Measurements from ENCODE around the gene IPO4. TPM values are rescaled to one million over a fixed set of nuclear protein-coding genes. Genes with fewer than 3 reads are reported as not detected.

Gene IPO4
- total and polyA plus RNA-seq, 2 of the 4 experiments (the other 2 are of a cell fraction), result 37.6 to 39.4 TPM

GRCh38 chr14:24232645-24233537, 44.3 kb upstream of the IPO4 start, which contains the start of gene GMPR2:
TSS of gene GMPR2 (plus strand) at chr14:24232929. CDS start at chr14:24233254, 325 bp downstream.
- peak within 1 kb of the TSS; percentile 79 for H2BK15ac ChIP-seq (ENCODE audit: low read depth, low read length)
- peaks cover 16% of the 10 kb centered on the region for H3K9me1 ChIP-seq (ENCODE audit: insufficient read depth, low read length)
- peak within 1 kb of the TSS; percentile 91 for H3K9ac ChIP-seq (ENCODE audit: low read depth, low read length)
- peaks cover 47 to 84% of the 10 kb centered on the region in 2 experiments for H3K79me1 ChIP-seq (ENCODE audit: low read depth in 1 of 2, low read length in 2 of 2)
- CTCF ChIA-PET, result no interaction called here
- intact Hi-C loops (cut with micrococcal nuclease) (loop anchor here (1.0 kb wide), 1 partner anchor 17 kb away; the partner anchor contains the start of gene MDP1), in situ Hi-C loops (cut with MboI; ENCODE audit: low sequenced_read_pairs) (loop anchor here (10.0 kb wide), 1 partner anchor 202 kb away; no protein-coding TSS in a partner anchor), dilution Hi-C loops (cut with HindIII; ENCODE audit: low sequenced_read_pairs, unreplicated experiment) (no loop called here)
- H4K5ac ChIP-seq (ENCODE audit: low read depth, low read length), result peak within 1 kb of the TSS; percentile 92
- H3K4ac ChIP-seq (ENCODE audit: low read depth, low read length), result peak within 1 kb of the TSS; percentile 98
- peak within 1 kb of the TSS; percentile 99 for H2AK9ac ChIP-seq (replicated peaks; ENCODE audit: low read depth, low read length, poor library complexity)
- BruUV-seq (replicated peaks), result TSS peak; percentile 67
- H3K56ac ChIP-seq (ENCODE audit: extremely low read depth, insufficient read depth, low read length), result peak within 1 kb of the TSS; percentile 97
- H2BK20ac ChIP-seq (ENCODE audit: low read depth, low read length), result peak within 1 kb of the TSS; percentile 78; the same call in 1 of the 2 replicates
- peak within 1 kb of the TSS; percentile 100 for H2AFZ ChIP-seq (replicated peaks; ENCODE audit: low read length, poor library complexity)
- no peaks in the 10 kb centered on the region for H3K9me3 ChIP-seq (ENCODE audit: control insufficient read depth, insufficient read depth, low read length)
- peak within 1 kb of the TSS; percentile 91 for H3K27ac ChIP-seq (ENCODE audit: insufficient read depth, low read length)
- peak within 1 kb of the TSS; percentile 98 to 100 for H4K8ac ChIP-seq (ENCODE audit: low read depth in 2 of 2, low read length in 2 of 2)
- no peaks in the 10 kb centered on the region for H4K20me1 ChIP-seq (ENCODE audit: insufficient read depth, low read length)
- H3K4me1 ChIP-seq (ENCODE audit: control insufficient read depth, insufficient read depth, low read length), result peaks cover 8% of the 10 kb centered on the region
- H3K23ac ChIP-seq (ENCODE audit: low read depth, low read length), result peak within 1 kb of the TSS; percentile 98
- peaks cover 22% of the 10 kb centered on the region for H3K36me3 ChIP-seq (ENCODE audit: control insufficient read depth, insufficient read depth, low read length)
- DNase-seq (no peak), ATAC-seq (ENCODE audit: low read depth) (peak; percentile 67)
- peak within 1 kb of the TSS; percentile 98 for H3K4me2 ChIP-seq (ENCODE audit: low read depth, low read length)
- peak within 1 kb of the TSS; percentile 56 for H3K4me3 ChIP-seq (ENCODE audit: insufficient read depth, low read depth, low read length)
- peak within 1 kb of the TSS; percentile 99 for H3K14ac ChIP-seq (replicated peaks; ENCODE audit: low read depth, low read length)
- peak within 1 kb of the TSS; percentile 67 for H3K18ac ChIP-seq (ENCODE audit: low read depth, low read length)
- H4K91ac ChIP-seq (ENCODE audit: insufficient read depth, low read depth, low read length), result peak within 1 kb of the TSS; percentile 97
- H2BK120ac ChIP-seq (ENCODE audit: low read depth, low read length), result peak within 1 kb of the TSS; percentile 96
- TF ChIP-seq MAZ (IDR thresholded peaks at IDR 0.05; ENCODE audit: borderline replicate concordance, low read depth, low read length), result no peak
- TF ChIP-seq CEBPB (IDR thresholded peaks at IDR 0.05; ENCODE audit: low read depth, low read length), result no peak
- no peak for TF ChIP-seq MXI1 (IDR thresholded peaks at IDR 0.05; ENCODE audit: borderline replicate concordance, low read depth, low read length)
- TF ChIP-seq POLR2A (IDR thresholded peaks at IDR 0.05; ENCODE audit: low read depth, low read length), result 0 out of 2 replicates have a peak, but pooled peaks have one; percentile 1
- H2AK5ac ChIP-seq (ENCODE audit: low read depth, low read length), result peak within 1 kb of the TSS; percentile 97
- no peaks in the 10 kb centered on the region for H3K27me3 ChIP-seq (ENCODE audit: control insufficient read depth, insufficient read depth, low read length)
- H2BK5ac ChIP-seq (ENCODE audit: low read depth, low read length, poor library complexity, severe bottlenecking), result peak within 1 kb of the TSS; percentile 92
- POLR2A ChIA-PET (ENCODE audit: unreplicated experiment), result interaction anchor here (1.2 kb wide), 1 partner anchor 10 kb away, joined by 3 read pairs; the partner anchor contains the start of gene TINF2
- 10% methylated on average over 9 of the region's 38 CpGs; no CpG with 5 or more reads in 1 of the 2 experiments for WGBS, 2 experiments (ENCODE audit: extremely low coverage in 2 of 2, insufficient read length in 1 of 2)
